NB4 (cell line): ENCODE results near the gene SPEN.

Experiments used
- CTCF ChIP-seq: IDR thresholded peaks from one replicate; pipeline ENCODE4 v1.5.1; 2012; ENCODE audit warnings: low read depth, low read length
- TF ChIP-seq, protein P1 (sequence below): IDR thresholded peaks from 2 replicates; pipeline ENCODE4 v1.6.1; 2011; ENCODE audit warnings: low read depth, low read length

DNA sequence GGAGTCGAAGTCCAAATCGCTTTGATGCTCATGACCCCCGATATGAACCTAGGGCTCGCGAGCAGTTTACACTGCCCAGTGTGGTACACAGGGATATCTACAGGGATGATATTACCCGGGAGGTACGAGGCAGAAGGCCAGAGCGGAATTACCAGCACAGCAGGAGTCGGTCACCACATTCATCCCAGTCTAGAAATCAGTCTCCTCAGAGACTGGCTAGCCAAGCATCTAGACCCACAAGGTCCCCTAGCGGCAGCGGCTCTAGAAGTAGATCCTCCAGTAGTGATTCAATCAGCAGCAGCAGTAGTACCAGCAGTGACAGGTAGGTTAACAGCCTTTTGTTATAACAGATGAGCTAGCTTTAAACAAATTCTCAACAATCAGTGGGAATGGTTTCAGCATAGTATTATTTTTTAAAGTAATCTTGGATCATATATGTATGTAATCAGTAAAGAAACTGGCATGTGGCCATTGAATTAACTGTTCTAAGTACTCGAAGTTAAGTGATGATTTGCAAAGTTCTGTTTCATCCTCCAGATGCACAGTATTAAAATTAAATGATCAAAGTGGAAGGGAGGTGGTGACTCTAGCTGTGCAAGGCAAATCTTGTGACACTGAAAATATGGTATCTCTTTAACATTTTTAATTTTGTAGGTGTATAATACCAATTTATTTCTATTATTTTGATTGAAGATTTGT is 29.0 kb downstream of the SPEN start:
- TF ChIP-seq CTCF, result no peak
- TF ChIP-seq, protein P1, sequence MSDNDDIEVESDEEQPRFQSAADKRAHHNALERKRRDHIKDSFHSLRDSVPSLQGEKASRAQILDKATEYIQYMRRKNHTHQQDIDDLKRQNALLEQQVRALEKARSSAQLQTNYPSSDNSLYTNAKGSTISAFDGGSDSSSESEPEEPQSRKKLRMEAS, result no peak
